HepG2 (cell line): ENCODE measurements around the gene TASP1. TPM values are rescaled to one million over a fixed set of nuclear protein-coding genes. Genes with fewer than 3 reads are reported as not detected.

Source experiments
- BCL3 ChIP-seq: sonication (generic); formaldehyde crosslinking; IDR thresholded peaks from 2 replicates; pipeline ENCODE4 v1.5.1; 2020; ENCODE audit warnings: mild to moderate bottlenecking, missing genetic modification reagents, moderate library complexity
- CREM ChIP-seq, 2 experiments: sonication (generic) in 1 of 2; formaldehyde crosslinking in 1 of 2; IDR thresholded peaks; 2 replicates each; pipeline versions ENCODE4 v1.4.0 to v1.6.1; 2016 to 2020; ENCODE audit warnings: antibody characterized with exemption in 1 of 2, mild to moderate bottlenecking in 1 of 2, missing genetic modification reagents in 1 of 2
- EHMT2 ChIP-seq: fragments of 200-600 bp; sonication (generic); IDR thresholded peaks from 2 replicates; pipeline ENCODE4 v1.7.0; 2017; ENCODE audit warnings: antibody characterized with exemption, low read depth, low read length, borderline replicate concordance
- FOXC1 ChIP-seq: sonication (generic); formaldehyde crosslinking; IDR thresholded peaks from 2 replicates; pipeline ENCODE4 v1.8.0; 2022; ENCODE audit warnings: mild to moderate bottlenecking, missing genetic modification reagents, borderline replicate concordance
- GLMP ChIP-seq: sonication (generic); formaldehyde crosslinking; IDR thresholded peaks from 2 replicates; pipeline ENCODE4 v1.9.0; 2021; ENCODE audit warnings: missing genetic modification reagents, mild to moderate bottlenecking, borderline replicate concordance
- HNF4A ChIP-seq: sonication (generic); formaldehyde crosslinking; IDR thresholded peaks from 2 replicates; pipeline ENCODE4 v1.4.0; 2020; ENCODE audit warnings: missing genetic modification reagents
- KDM3A ChIP-seq: IDR thresholded peaks from 2 replicates; pipeline ENCODE4 v1.6.1; 2018; ENCODE audit warnings: low read depth, missing compliant biosample characterization
- MXI1 ChIP-seq: IDR thresholded peaks from 3 replicates; pipeline ENCODE4 v1.6.1; 2012; ENCODE audit warnings: low read depth, low read length, inconsistent platforms, borderline replicate concordance
- TEAD3 ChIP-seq: optimal IDR thresholded peaks from 2 replicates; pipeline ENCODE3; 2016; ENCODE audit warnings: borderline replicate concordance
- TRIM24 ChIP-seq: sonication (generic); formaldehyde crosslinking; IDR thresholded peaks from 2 replicates; pipeline ENCODE4 v1.8.0; 2022; ENCODE audit warnings: mild to moderate bottlenecking, missing genetic modification reagents
- ZNF136 ChIP-seq: sonication (generic); formaldehyde crosslinking; IDR thresholded peaks from 2 replicates; pipeline ENCODE4 v1.8.1; 2022; ENCODE audit warnings: low read depth, mild to moderate bottlenecking, moderate library complexity, missing genetic modification reagents
- ZNF253 ChIP-seq: sonication (generic); formaldehyde crosslinking; IDR thresholded peaks from 2 replicates; pipeline ENCODE4 v1.8.0; 2022; ENCODE audit warnings: mild to moderate bottlenecking, missing genetic modification reagents, borderline replicate concordance
- ZNF317 ChIP-seq: sonication (generic); formaldehyde crosslinking; IDR thresholded peaks from 2 replicates; pipeline ENCODE4 v1.5.0; 2020; ENCODE audit warnings: mild to moderate bottlenecking, missing genetic modification reagents
- ZNF430 ChIP-seq: sonication (generic); formaldehyde crosslinking; IDR thresholded peaks from 2 replicates; pipeline ENCODE4 v1.9.0; 2021; ENCODE audit warnings: mild to moderate bottlenecking, missing genetic modification reagents
- ZNF501 ChIP-seq: sonication (generic); formaldehyde crosslinking; IDR thresholded peaks from 2 replicates; pipeline ENCODE4 v1.5.1; 2020; ENCODE audit warnings: mild to moderate bottlenecking, moderate library complexity, missing genetic modification reagents
- polyA plus RNA-seq, 8 experiments: library from polyadenylated mRNA; depleted of rRNA in 3 of 8; stranded (reverse) in 7 of 8; unstranded in 1 of 8; fragments of >200 nt; fragmentation: Illumina TruSeq in 4 of 8; extraction: Trizol in 4 of 8; gene quantifications; 2 replicates each; pipeline versions ENCODE4 v1.2.1 to v1.2.3, GENCODE V29; 2011 to 2016; ENCODE audit warnings: low read depth in 4 of 8, missing spikeins in 1 of 8, mixed read lengths in 1 of 8; ENCODE audit not compliant: insufficient read depth in 1 of 8
- total RNA-seq, 5 experiments: library from RNA; depleted of rRNA; stranded (reverse); fragments of >200 nt; fragmentation: Illumina TruSeq; extraction: Trizol; gene quantifications; 2 replicates each; pipeline ENCODE4 v1.2.3, GENCODE V29; 2016; ENCODE audit warnings: low read depth in 1 of 5
- TF ChIP-seq, protein P1 (sequence below): IDR thresholded peaks from 2 replicates; pipeline ENCODE4 v1.6.1; 2018; ENCODE audit warnings: missing genetic modification reagents
- TF ChIP-seq, protein P2 (sequence below): sonication (generic); formaldehyde crosslinking; IDR thresholded peaks from 2 replicates; pipeline ENCODE4 v1.4.0; 2020; ENCODE audit warnings: mild to moderate bottlenecking, missing genetic modification reagents
- TF ChIP-seq, protein P3 (sequence below): sonication (generic); formaldehyde crosslinking; IDR thresholded peaks from 2 replicates; pipeline ENCODE4 v1.4.0; 2020; ENCODE audit warnings: low read depth, mild to moderate bottlenecking, missing genetic modification reagents

Gene TASP1
- total and polyA plus RNA-seq, 2 of the 13 experiments (the other 11 are each of a cell fraction or from before 2014, with no cell fraction given) = 10.0 to 25.2 TPM

- TF ChIP-seq, protein P1, sequence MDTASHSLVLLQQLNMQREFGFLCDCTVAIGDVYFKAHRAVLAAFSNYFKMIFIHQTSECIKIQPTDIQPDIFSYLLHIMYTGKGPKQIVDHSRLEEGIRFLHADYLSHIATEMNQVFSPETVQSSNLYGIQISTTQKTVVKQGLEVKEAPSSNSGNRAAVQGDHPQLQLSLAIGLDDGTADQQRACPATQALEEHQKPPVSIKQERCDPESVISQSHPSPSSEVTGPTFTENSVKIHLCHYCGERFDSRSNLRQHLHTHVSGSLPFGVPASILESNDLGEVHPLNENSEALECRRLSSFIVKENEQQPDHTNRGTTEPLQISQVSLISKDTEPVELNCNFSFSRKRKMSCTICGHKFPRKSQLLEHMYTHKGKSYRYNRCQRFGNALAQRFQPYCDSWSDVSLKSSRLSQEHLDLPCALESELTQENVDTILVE (CRISPR knock-in tag) = no peak
- TF ChIP-seq ZNF136 (CRISPR knock-in tag) (0 out of 2 replicates have a peak, but pooled peaks have one; percentile 64), HNF4A (CRISPR knock-in tag) (peak; percentile 79), ZNF253 (CRISPR knock-in tag) (no peak), TRIM24 (CRISPR knock-in tag) (no peak), ZNF501 (CRISPR knock-in tag) (no peak), TEAD3 (CRISPR knock-in tag) (no peak), FOXC1 (CRISPR knock-in tag) (no peak), KDM3A (CRISPR knock-in tag) (no peak), GLMP (CRISPR knock-in tag) (no peak), BCL3 (CRISPR knock-in tag) (no peak), MXI1 (0 out of 3 replicates have a peak, but pooled peaks have one; percentile 16), ZNF317 (CRISPR knock-in tag) (peak; percentile 82), EHMT2 (peak; percentile 90; the same call in 1 of the 2 replicates), CREM (IDR thresholded peaks at IDR 0.05) (no peak), CREM (CRISPR knock-in tag; IDR thresholded peaks at IDR 0.05) (no peak), ZNF430 (CRISPR knock-in tag) (no peak)
- TF ChIP-seq, protein P2, sequence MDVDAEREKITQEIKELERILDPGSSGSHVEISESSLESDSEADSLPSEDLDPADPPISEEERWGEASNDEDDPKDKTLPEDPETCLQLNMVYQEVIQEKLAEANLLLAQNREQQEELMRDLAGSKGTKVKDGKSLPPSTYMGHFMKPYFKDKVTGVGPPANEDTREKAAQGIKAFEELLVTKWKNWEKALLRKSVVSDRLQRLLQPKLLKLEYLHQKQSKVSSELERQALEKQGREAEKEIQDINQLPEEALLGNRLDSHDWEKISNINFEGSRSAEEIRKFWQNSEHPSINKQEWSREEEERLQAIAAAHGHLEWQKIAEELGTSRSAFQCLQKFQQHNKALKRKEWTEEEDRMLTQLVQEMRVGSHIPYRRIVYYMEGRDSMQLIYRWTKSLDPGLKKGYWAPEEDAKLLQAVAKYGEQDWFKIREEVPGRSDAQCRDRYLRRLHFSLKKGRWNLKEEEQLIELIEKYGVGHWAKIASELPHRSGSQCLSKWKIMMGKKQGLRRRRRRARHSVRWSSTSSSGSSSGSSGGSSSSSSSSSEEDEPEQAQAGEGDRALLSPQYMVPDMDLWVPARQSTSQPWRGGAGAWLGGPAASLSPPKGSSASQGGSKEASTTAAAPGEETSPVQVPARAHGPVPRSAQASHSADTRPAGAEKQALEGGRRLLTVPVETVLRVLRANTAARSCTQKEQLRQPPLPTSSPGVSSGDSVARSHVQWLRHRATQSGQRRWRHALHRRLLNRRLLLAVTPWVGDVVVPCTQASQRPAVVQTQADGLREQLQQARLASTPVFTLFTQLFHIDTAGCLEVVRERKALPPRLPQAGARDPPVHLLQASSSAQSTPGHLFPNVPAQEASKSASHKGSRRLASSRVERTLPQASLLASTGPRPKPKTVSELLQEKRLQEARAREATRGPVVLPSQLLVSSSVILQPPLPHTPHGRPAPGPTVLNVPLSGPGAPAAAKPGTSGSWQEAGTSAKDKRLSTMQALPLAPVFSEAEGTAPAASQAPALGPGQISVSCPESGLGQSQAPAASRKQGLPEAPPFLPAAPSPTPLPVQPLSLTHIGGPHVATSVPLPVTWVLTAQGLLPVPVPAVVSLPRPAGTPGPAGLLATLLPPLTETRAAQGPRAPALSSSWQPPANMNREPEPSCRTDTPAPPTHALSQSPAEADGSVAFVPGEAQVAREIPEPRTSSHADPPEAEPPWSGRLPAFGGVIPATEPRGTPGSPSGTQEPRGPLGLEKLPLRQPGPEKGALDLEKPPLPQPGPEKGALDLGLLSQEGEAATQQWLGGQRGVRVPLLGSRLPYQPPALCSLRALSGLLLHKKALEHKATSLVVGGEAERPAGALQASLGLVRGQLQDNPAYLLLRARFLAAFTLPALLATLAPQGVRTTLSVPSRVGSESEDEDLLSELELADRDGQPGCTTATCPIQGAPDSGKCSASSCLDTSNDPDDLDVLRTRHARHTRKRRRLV = no peak
- TF ChIP-seq, protein P3, sequence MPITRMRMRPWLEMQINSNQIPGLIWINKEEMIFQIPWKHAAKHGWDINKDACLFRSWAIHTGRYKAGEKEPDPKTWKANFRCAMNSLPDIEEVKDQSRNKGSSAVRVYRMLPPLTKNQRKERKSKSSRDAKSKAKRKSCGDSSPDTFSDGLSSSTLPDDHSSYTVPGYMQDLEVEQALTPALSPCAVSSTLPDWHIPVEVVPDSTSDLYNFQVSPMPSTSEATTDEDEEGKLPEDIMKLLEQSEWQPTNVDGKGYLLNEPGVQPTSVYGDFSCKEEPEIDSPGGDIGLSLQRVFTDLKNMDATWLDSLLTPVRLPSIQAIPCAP (CRISPR knock-in tag) = no peak
Observed at GRCh38 chr20:13525225-13525940, 113.3 kb downstream of the TASP1 start (continued).
